Activated naive CD8-positive, alpha-beta T cell treated with anti-CD3 and anti-CD28 coated beads, Interleukin-2, amount 50 U/mL, for 24 hours (primary cell): ENCODE measurements around the gene MIGA1.
A peak's percentile ranks its signal among the peaks of the same experiment; 100 is the strongest.
"Not testable (repeated sequence)": the region's sequence is repeated elsewhere in the genome, so short reads cannot be mapped to it uniquely, and the experiment has no call there.

Experiments
- ATAC-seq: fragments of 150-1000 bp; cut with Tn5 transposase; one replicate; pipeline ENCODE4 v1.10.0; 2021
- DNase-seq: peaks from one replicate; pipeline ENCODE4 v3.0.0; 2021
- H3K27ac Mint-ChIP-seq: one replicate; pipeline ENCODE4 v1.8.0; 2021; ENCODE audit warnings: mild to moderate bottlenecking, mixed read lengths
- H3K27me3 Mint-ChIP-seq: one replicate; pipeline ENCODE4 v1.8.0; 2021; ENCODE audit warnings: mixed read lengths
- H3K36me3 Mint-ChIP-seq: one replicate; pipeline ENCODE4 v1.8.0; 2021; ENCODE audit warnings: low read depth, mixed read lengths
- H3K4me1 Mint-ChIP-seq: one replicate; pipeline ENCODE4 v1.8.0; 2021; ENCODE audit warnings: mixed read lengths
- H3K4me3 Mint-ChIP-seq: one replicate; pipeline ENCODE4 v1.8.0; 2021; ENCODE audit warnings: mild to moderate bottlenecking, moderate library complexity, mixed read lengths
- H3K9me3 Mint-ChIP-seq: one replicate; pipeline ENCODE4 v1.8.0; 2021; ENCODE audit warnings: mixed read lengths

Gene MIGA1

DNA sequence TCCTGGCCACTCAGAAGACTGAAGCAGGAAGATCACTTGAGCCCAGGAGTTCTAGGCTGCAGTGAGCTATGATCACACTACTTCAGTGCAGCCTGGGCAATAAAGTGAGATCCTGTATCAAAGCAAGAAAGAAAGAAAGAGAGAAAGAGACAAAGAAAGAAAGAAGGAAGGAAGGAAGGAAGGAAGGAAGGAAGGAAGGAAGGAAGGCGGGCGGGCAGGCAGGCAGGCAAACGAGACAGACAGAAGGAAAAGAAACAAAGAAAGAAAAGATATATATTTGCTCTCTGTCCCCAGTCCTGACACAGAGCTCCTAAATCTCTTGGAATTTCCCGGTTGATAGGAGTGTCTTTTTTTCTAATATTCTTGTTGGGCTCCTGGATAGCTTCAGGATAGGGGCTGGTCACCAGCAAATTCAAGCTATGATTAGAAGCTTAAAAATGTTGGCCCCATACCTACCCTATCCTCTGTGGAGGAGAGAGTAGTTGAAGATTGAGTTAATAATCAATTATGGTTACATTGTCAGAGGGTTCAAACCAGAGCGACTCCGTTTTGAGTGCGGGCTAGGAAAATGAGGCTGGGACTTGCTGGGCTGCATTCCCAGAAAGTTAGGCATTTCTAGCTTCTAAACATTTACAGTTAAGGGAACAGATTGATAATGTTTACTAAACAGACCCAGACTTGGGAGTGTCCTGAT, 3.3 kb upstream of the MIGA1 start:
- Mint-ChIP-seq H3K27me3 (no peaks in the 10 kb centered on the region), H3K4me3 (no peak overlapping the region), H3K27ac (no peak overlapping the region), H3K9me3 (no peaks in the 10 kb centered on the region), H3K36me3 (no peaks in the 10 kb centered on the region), H3K4me1 (peaks cover 22% of the 10 kb centered on the region)
- DNase-seq (no peak), ATAC-seq (no peak)

DNA sequence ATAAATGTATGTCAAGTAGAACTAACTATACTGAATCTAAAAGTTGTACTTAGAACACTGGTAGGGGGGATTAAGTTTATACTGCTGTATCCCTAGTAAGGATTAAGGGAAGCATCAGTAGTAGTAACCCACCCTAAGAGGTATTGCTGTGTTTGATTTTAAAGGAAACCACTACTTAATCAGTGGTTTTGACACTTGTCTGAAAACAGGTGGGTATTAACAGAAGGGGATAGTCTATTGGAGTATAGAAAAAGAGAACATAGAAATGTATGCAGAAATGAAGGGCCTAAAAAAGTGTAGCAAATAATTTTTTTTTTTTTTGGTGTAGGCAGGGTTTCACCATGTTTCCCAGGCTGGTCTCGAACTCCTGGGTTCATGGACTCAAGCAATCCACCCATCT, 2.2 kb downstream of the MIGA1 start:
- Mint-ChIP-seq H3K4me3 (no peak overlapping the region), H3K27ac (no peak overlapping the region), H3K9me3 (peaks cover 3% of the 10 kb centered on the region), H3K27me3 (no peaks in the 10 kb centered on the region), H3K36me3 (peaks cover 29% of the 10 kb centered on the region), H3K4me1 (peaks cover 33% of the 10 kb centered on the region)
- DNase-seq (no peak), ATAC-seq (no peak)

DNA sequence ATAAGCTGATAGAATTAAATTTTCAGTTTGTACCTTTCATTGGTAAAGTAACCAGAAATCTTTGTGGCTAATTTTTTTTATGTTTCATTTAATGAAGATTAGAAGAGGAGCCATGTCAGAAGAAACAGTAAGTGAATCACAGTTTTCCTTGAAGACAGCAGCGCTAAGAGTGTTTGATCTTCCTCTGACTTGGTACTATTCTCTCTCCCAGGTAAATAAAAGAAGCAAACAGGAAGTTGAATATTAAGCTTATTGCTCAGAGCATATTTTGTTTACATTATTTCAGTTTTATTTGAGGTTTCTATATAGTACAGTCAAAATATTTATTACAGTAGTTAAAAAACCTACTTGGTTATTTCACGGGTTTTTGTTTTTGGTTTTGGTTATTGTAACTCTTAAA, 3.7 kb downstream of the MIGA1 start:
- no peak overlapping the region for H3K4me3 Mint-ChIP-seq
- DNase-seq = no peak
- H3K27me3 Mint-ChIP-seq = no peaks in the 10 kb centered on the region
- peaks cover 36% of the 10 kb centered on the region for H3K36me3 Mint-ChIP-seq
- no peak for ATAC-seq
- no peak overlapping the region for H3K27ac Mint-ChIP-seq
- peaks cover 5% of the 10 kb centered on the region for H3K9me3 Mint-ChIP-seq
- H3K4me1 Mint-ChIP-seq = peaks cover 33% of the 10 kb centered on the region

DNA sequence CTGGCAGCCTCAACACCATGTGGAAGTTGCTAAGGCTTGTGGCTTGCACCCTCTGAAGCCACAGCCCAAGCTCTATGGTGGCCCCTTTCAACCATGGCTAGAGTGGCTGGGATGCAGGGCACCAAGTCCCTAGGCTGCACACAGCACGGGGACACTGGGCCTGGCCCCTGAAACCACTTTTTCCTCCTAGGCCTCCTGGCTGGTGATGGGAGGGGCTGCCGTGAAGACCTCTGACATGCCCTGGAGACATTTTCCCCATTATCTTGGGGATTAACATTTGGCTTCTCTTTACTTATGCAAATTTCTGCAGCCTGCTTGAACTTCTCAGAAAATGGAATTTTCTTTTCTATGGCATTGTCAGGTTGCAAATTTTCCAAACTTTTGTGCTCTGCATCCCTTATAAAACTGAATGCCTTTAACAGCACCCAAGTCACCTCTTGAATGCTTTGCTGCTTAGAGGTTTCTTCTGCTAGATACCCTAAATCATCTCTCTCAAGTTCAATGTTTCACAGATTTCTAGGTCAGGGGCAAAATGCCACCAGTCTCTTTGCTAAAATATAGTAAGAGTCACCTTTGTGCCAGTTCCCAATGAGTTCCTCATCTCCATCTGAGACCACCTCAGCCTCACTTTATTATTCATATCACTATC, 6.8 kb downstream of the MIGA1 start:
- H3K4me3 Mint-ChIP-seq, ATAC-seq, H3K9me3 Mint-ChIP-seq, H3K27me3 Mint-ChIP-seq, H3K27ac Mint-ChIP-seq, DNase-seq: not testable (repeated sequence)
- H3K36me3 Mint-ChIP-seq = peaks cover 45% of the 10 kb centered on the region
- H3K4me1 Mint-ChIP-seq = peaks cover 11% of the 10 kb centered on the region

DNA sequence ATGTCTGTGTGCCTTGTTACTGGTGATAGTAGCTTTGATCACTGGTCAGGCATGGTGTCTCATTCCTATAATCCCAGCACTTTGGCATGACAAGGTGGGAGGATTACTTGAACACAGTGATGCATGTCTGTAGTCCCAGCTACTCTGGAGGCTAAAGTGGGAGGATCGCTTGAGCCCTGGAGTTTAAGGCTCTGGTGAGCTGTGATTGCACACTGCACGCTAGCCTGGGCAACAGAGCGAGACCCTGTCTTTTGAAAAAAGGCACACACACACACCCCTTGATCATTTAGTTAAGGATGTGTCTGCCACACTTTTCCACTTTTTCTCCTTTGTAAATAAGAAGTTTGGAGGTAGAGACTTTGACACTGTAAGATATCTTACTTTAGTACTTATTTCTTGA, 15.1 kb downstream of the MIGA1 start:
- no peak for ATAC-seq
- H3K27me3 Mint-ChIP-seq = no peaks in the 10 kb centered on the region

DNA sequence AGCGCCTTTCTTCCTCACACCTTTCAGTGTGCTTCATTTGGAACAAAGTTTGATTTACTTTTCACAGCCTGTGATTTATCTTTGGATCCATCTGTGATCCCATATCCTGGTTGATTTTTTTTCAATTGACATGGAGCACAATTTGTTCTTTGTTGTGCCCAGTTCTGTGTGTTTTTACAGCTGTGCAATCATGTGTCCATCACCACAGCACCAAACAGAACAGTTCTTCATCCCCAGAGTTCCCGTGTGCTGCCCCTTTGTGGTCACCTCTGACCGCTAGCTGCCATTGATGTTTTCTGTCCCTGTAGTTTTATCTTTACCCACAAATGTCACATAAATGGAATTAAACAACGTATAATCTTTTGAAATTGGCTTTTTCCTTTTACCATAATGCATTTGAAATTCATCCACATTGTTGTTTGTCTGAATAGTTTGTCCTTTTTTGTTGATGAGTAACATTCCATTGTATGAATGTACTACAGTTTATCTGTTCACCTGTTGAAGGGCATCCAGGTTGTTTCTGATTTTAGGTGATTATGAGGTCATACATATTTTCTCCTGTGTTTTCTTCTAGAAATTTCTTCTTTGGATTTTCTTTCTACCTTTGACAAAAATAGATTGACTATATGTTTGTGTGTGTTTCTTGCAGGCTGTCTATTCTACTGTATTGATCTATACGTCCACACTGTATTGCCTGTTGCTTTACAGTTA, 17.4 kb downstream of the MIGA1 start:
- Mint-ChIP-seq H3K27me3 (no peaks in the 10 kb centered on the region), H3K9me3 (no peaks in the 10 kb centered on the region), H3K4me1 (peaks cover 7% of the 10 kb centered on the region), H3K36me3 (peaks cover 15% of the 10 kb centered on the region), H3K4me3 (no peak overlapping the region), H3K27ac (no peak overlapping the region)
- ATAC-seq (no peak), DNase-seq (no peak)

More for the DNA sequence above, 15.1 kb downstream of the MIGA1 start:
- no peak for DNase-seq
- Mint-ChIP-seq H3K27ac (no peak overlapping the region), H3K36me3 (peaks cover 12% of the 10 kb centered on the region), H3K9me3 (no peaks in the 10 kb centered on the region), H3K4me3 (no peak overlapping the region), H3K4me1 (peaks cover 7% of the 10 kb centered on the region)

DNA sequence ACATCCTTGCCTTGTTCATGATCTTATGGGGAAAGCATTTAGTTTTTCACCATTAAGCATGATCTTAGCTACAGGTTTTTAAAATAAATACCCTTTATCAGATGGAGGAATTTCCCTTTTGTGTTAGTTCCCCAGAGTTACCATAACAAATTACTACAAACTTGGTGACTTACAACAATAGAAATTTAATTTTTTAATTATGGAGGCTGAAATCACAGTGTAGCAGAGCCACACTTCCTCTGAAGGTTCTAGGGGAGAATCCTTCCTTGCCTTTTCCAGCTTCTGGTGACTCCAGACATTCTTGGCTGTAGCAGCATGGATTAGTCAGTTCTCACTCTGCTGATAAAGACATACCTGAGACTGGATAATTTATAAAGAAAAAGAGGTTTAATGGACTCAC, 18.5 kb downstream of the MIGA1 start:
- DNase-seq (no peak), ATAC-seq (no peak)
- H3K4me3 Mint-ChIP-seq = no peak overlapping the region
- H3K36me3 Mint-ChIP-seq = peaks cover 12% of the 10 kb centered on the region
- peaks cover 4% of the 10 kb centered on the region for H3K4me1 Mint-ChIP-seq
- no peaks in the 10 kb centered on the region for H3K27me3 Mint-ChIP-seq
- H3K9me3 Mint-ChIP-seq = no peaks in the 10 kb centered on the region
- H3K27ac Mint-ChIP-seq = no peak overlapping the region

DNA sequence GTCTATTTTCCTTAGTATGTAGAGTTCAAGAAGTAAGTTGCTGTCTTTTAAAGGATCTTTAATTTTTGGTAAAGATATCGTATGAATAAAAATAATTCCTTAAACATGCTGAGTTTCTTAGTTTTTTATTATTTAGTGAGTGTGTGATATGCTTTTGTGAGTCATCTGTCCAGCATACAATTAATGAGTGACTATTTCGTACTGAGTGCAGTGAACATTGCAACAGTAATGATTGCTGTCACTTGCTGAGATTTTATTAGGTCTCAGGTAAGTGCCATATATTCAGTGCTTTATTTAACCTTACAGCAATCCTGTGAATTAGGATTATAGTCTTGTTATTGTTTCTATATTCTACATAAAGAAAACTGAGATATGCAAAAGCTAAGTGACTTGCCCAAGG, 22.6 kb downstream of the MIGA1 start:
- Mint-ChIP-seq H3K9me3 (no peaks in the 10 kb centered on the region), H3K27me3 (no peaks in the 10 kb centered on the region), H3K36me3 (peaks cover 23% of the 10 kb centered on the region), H3K4me3 (no peak overlapping the region), H3K27ac (no peak overlapping the region), H3K4me1 (no peaks in the 10 kb centered on the region)
- ATAC-seq (no peak), DNase-seq (no peak)

DNA sequence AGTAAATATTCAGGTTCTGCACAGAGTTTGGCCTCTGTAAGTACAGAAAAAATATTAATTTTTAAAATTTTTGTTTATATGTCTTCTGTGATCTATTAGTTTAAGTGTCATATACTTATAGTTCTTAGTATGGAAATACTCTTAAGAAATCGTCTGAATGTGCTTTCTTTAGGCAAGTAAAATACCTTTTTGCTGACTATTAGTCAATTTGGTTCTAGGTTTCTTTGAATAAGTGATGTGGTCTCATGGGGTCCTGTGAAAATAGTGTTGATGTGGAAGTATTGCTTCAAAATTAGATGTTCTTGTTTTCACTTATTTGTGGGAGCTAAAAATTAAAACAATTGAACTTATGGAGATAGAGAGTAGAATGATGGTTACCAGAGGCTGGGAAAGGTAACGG, 23.9 kb downstream of the MIGA1 start:
- Mint-ChIP-seq H3K36me3 (peaks cover 22% of the 10 kb centered on the region), H3K27ac (no peak overlapping the region), H3K4me3 (no peak overlapping the region), H3K27me3 (no peaks in the 10 kb centered on the region), H3K9me3 (no peaks in the 10 kb centered on the region), H3K4me1 (no peaks in the 10 kb centered on the region)
- no peak for DNase-seq
- ATAC-seq = no peak

DNA sequence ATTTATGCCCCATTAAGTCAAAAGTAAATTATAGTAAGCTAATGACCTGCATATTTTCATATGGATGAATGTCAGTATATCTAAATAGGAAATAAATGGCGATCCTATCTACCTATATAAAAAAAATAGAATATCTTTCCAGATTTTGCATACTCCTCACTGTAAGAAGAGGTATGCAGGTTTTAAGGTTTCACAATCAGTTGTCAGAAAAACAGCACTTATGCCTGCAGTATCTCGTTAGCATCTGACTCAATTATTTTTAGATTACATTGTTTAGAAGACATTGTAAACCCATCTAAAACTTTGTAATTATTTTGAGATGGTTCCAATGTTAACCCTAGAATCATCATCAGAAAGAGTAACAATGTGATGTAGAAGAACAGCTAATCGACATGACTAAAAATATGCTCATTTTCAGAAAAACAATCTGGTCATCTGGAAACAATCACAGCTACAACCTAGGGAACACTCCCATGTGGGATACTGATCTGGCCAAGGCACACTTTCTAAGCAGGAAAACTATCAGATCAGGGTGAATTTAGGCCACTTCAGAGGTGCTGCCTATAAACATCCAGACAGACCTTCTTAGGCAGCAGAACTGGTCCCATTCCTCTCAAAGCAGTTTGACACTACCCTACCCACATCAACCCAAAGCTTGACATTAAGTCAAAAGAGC, 30.5 kb downstream of the MIGA1 start:
- ATAC-seq, H3K4me1 Mint-ChIP-seq, H3K9me3 Mint-ChIP-seq, H3K27me3 Mint-ChIP-seq, H3K4me3 Mint-ChIP-seq, DNase-seq, H3K27ac Mint-ChIP-seq: not testable (repeated sequence)
- H3K36me3 Mint-ChIP-seq = peaks cover 29% of the 10 kb centered on the region

DNA sequence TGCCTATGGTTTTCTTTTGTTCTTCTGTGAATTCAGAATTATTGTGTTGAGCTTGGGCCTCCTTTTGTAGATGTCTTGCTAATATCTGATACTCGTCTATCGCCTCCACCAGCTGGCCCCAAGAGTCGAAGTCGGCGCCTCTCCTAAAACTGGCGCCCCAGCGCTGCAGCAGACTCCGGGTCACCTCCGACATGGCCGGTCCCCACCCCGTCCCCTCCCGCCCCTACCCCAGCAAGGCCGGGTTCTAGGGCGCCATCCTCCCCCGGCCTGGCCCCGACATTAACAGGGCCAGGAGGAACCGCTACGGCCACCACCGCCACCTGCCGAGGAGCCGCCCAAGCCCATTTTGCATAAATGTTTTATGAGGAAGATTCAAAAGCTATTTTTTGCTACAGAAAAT, 32.1 kb downstream of the MIGA1 start:
- H3K9me3 Mint-ChIP-seq, H3K4me1 Mint-ChIP-seq, DNase-seq, H3K27ac Mint-ChIP-seq, H3K27me3 Mint-ChIP-seq, H3K4me3 Mint-ChIP-seq: not testable (repeated sequence)
- peak; percentile 54 for ATAC-seq
- H3K36me3 Mint-ChIP-seq = peaks cover 28% of the 10 kb centered on the region

DNA sequence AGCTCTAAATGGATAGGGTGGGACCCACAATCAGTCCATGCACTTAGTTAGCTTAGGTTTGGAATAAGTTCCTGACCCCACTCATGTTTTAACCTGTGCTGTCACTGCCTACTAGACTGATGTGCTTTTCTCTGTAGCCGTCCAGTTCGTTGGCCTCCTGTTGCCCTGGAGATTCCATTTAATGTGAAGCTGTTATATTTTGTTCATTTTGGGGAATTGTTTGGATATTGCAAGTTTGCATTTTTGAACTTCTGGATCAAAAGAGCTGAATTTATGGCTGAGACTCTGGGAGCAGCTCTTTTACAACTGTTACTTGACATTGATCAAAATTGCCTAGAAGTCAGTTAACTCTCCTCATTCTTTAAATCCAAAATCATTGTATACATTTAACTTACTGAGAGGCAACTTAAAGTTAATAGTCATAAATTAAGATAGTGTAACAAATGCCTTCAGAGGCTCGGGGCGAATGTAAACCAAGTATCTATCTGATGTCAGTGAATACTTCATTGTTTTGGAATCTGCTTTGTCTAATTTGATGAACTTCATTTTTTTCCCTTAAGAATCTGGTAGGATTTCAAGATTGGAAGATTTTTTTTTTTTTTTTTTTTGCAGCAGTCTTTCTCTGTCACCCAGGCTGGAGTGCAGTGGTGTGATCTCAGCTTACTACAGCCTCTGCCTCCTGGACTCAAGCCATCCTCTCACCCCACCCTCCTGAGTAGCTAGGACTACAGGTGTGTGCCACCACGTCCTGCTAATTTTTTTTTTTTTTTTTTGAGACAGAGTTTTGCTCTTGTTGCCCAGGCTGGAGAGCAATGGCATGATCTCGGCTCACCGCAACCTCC, 38.1 kb downstream of the MIGA1 start:
- Mint-ChIP-seq H3K9me3 (no peaks in the 10 kb centered on the region), H3K36me3 (peaks cover 34% of the 10 kb centered on the region)

DNA sequence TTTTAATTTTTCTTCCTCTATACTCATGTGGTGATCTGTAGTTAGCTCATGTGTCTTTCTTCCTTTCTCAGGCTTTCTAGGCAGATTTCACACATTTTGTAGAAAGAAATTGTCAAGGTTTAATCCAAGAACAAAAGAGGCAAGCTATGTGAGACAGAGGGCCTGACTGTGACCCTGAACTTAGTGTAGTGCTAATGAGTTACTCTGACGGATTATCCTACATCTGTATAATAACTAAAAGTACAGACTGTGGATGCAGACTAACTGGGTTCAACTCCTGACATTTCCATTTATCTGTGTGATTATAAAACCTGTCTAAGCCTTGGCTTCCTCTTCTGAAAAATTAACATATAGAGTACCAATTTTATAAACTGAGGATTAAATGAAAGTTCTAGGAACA, 40.7 kb downstream of the MIGA1 start:
- Mint-ChIP-seq H3K27ac (no peak overlapping the region), H3K36me3 (peaks cover 26% of the 10 kb centered on the region), H3K4me3 (no peak overlapping the region), H3K9me3 (no peaks in the 10 kb centered on the region), H3K27me3 (no peaks in the 10 kb centered on the region), H3K4me1 (no peaks in the 10 kb centered on the region)
- DNase-seq (no peak), ATAC-seq (no peak)

More for the DNA sequence above, 38.1 kb downstream of the MIGA1 start:
- DNase-seq (no peak), ATAC-seq (no peak)
- Mint-ChIP-seq H3K4me3 (no peak overlapping the region), H3K27ac (no peak overlapping the region), H3K27me3 (no peaks in the 10 kb centered on the region), H3K4me1 (no peaks in the 10 kb centered on the region)

DNA sequence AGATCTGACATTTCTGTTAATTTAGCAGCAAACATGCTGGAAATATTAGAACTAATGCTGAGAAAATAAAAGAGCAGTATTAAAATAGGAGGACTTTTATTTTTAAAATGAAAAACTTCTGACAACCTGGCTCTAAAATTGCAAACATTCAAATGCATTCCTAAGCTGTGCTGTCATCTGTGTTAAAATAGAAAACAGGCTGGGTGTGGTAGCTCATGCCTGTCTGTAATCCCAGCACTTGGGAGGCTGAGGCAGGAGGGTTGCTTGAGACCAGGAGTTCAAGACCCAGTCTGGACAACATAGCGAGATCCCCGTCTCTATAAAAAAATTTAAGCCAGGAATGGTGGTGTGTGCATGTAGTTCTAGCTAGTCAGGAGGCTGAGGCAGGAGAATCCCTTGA, 44.6 kb downstream of the MIGA1 start:
- DNase-seq = no peak
- Mint-ChIP-seq H3K4me3 (no peak overlapping the region), H3K27ac (no peak overlapping the region), H3K27me3 (no peaks in the 10 kb centered on the region), H3K4me1 (peaks cover 2% of the 10 kb centered on the region), H3K9me3 (no peaks in the 10 kb centered on the region), H3K36me3 (peaks cover 21% of the 10 kb centered on the region)
- no peak for ATAC-seq
